Measurements from ENCODE around the gene PEG3.

Gene PEG3

DNA sequence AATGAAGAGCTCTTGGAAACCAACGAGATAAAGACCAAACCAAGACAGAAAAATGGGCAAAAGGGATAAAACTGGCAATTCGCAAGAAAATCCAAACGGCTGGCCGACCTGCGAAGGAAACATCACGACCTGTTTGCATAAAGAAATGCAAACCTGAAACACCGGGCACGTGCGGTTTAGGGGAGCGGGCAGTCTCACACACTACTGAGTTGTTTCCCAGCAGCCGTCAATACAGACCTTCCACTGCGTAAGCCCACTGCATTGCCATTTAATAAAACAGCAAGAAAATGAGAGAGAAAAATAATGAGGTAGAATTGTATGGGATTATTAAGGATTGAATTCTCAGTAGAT lies 642 bp upstream of the PEG3 start:
- DNase-seq, result no peak
- in situ Hi-C loops (cut with MboI; ENCODE audit: low pct_unique_long_range_greater_than_20kb, low sequenced_read_pairs), result no loop called here

DNA sequence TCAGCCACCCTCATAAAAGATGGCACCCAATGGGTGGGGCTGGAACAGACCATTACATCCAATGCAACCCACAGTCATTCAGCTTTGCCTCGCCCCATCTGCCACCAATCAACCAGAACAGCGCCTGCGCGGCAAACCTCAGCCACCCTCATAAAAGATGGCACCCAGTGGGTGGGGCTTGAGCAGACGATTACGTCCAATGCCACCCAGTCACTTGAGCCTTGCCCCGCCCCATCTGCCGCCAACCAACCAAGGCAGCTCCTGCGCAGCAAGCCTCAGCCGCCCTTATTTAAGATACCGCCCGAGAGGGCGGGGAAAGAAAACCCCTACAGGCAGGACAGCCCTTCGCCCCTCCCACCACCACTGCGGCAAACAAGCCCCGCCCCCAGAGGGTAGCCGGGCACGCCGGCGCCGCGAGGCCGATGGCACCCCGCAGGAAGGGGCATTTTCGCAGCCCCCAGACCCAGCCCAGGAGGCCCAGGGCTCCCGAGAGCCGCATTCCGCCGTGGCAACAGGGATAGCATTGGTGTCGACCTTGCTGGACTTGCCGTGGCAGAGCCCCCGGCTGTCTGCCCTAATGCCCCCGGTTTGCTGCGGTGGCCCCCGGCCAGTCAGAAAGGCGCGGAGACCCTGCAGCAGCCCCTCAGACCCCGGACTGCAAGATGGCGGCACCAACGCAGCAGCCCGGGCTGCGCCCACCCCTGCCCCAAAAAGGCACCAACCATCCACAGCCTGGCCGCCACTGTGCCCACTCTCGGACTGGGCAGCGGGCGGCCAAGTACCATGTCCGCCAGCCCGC lies 675 bp downstream of the PEG3 start:
- DNase-seq, result no peak
- in situ Hi-C loops (cut with MboI; ENCODE audit: low pct_unique_long_range_greater_than_20kb, low sequenced_read_pairs), result no loop called here

DNA sequence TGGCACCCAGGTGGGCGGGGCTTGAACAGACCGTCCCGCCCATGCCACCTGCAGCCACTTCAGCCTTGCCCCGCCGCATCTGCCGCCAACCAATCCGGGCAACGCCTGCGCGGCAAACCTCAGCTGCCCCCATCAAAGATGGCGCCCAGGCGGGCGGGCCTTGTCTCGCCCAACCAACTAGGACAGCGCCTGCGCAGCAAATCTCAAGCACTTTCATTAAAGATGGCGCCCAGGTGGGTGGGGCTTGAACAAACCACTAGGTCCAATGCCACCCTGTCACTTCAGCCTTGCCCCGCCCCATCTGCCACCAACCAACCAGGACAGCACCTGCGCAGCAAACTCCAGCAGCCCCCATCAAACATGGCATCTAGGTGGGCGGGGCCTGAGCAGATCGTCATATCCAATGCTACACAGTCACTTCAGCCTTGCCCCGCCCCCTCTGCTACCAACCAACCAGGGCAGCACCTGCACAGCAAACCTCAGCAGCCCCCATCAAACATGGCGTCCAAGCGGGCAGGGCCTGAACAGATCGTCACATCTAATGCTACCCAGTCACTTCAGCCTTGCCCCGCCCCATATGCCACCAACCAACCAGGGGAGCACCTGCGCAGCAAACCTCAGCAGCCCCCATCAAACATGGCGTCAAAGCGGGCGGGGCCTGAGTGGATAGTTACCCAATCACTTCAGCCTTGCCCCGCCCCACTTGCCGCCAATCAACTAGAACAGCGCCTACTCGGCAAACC lies 1.4 kb downstream of the PEG3 start:
- in situ Hi-C loops (cut with MboI; ENCODE audit: low pct_unique_long_range_greater_than_20kb, low sequenced_read_pairs), result no loop called here
- no peak for DNase-seq

DNA sequence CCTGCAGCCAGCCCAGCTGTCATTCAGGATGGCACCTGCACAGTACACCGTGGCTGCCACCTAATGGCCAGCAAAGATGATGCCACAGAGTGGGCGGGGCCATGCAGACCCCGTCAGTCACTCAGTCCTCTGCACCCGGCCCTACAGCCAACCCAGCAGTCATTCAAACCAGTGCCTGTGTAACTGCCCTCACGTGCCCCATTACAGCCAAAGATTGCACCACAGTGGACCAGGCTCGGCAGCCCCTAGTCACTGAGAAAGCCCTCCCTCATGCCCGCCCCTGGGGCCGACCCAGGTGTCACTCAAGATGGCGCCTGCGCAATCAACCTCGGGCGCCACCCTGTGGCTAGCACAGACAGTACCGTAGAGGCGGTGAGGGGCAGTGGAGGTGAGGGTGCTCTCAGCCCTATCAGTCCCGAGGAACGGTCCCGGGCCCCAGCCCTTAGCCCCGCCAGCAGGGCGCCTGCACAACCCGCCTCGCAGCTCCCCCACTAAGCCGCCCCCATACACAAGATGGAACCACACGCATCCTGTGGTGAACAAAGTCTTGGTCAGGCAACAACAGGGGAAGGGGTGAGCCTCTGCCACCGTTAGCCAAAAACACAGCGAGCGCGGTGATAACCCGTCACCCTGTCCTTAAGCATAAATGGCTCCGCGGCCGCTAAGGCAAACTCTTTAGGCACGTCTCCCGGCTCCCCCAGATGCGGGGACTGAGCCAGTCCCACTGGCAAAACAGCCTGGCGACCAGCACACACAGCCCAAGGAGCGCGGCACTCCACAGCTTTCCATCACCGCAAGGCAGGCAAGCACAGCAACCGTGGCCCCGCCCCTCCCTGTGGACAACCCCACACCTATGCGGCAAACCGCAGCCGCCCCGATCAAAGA lies 2.3 kb downstream of the PEG3 start:
- in situ Hi-C loops (cut with MboI; ENCODE audit: low pct_unique_long_range_greater_than_20kb, low sequenced_read_pairs), result no loop called here
- DNase-seq, result no peak

GRCh38 chr19:56837492-56838023 lies 3.0 kb downstream of the PEG3 start:
- in situ Hi-C loops (cut with MboI; ENCODE audit: low pct_unique_long_range_greater_than_20kb, low sequenced_read_pairs), result no loop called here
- no peak for DNase-seq

GRCh38 chr19:56837004-56837403 lies 3.5 kb downstream of the PEG3 start:
- in situ Hi-C loops (cut with MboI; ENCODE audit: low pct_unique_long_range_greater_than_20kb, low sequenced_read_pairs), result no loop called here
- DNase-seq, result no peak

DNA sequence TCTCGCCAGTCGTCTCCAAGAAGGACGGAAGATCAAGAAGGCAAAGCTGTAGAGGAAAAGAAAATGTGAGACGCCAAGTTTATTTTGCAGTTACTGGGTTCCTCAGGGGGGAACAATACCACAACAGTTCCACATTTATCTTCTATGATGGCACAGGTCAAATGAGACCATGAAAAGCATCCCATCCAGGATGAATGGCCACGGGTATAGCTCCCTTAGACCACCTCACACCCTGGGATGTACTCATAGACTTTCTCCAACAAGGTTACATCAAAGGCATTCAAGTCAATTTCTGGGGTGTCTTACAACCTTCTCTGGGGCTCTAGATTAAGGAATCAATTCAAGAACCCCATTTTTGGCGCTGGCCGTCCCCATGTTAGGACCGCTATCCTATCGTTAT lies 4.5 kb downstream of the PEG3 start:
- in situ Hi-C loops (cut with MboI; ENCODE audit: low pct_unique_long_range_greater_than_20kb, low sequenced_read_pairs), result no loop called here
- no peak for DNase-seq

DNA sequence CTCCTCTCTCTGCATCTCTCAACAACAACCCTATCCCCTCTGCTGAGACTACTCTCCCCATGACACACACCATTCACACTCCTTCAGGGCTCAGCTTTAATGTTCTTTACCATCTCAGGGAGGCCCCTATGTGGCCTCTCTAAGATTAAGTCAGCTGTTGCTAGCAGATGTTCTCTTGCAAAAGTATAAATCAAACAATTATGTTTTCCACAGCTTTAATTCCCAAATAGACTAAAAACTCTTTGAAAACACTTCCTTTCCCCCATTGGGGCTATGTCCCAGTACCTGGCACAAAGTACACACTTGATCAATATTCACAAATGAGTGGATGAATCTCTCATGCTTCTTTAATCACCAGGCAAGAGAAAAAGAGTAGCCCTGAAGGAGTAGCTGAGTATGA lies 5.1 kb downstream of the PEG3 start:
- in situ Hi-C loops (cut with MboI; ENCODE audit: low pct_unique_long_range_greater_than_20kb, low sequenced_read_pairs), result no loop called here
- no peak for DNase-seq

- DNase-seq, result no peak
- in situ Hi-C loops (cut with MboI; ENCODE audit: low pct_unique_long_range_greater_than_20kb, low sequenced_read_pairs), result no loop called here
Measured at GRCh38 chr19:56834564-56835375, 5.8 kb downstream of the PEG3 start.

DNA sequence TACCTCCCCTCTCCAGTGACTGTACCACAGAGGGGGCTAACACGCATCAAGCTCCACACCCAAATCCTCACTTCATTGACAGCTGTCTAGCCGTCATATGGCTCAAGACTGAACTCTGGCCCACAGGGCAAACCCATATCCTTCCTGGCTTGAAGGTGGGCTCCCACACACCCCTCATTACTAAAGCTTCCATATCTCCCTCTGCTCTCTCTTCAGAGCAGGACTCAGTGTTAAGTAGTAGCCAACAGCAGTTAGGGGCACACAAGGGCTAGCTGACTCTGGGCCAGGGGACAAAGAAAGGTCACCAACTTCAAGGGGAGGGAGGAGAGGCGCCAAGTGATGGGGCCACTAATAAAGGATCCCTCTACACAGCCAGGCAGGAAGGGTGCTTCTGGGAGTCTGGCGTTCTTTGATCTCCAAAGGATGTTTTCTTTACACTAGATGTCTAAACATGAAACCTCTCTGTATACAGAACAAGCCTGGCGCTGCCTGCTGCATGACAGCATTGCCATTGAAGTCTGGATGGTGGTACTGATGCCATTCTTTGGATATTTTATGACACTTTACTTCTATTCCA lies 8.1 kb downstream of the PEG3 start:
- in situ Hi-C loops (cut with MboI; ENCODE audit: low pct_unique_long_range_greater_than_20kb, low sequenced_read_pairs), result no loop called here
- DNase-seq, result no peak

GRCh38 chr19:56831255-56831654 lies 9.3 kb downstream of the PEG3 start:
- in situ Hi-C loops (cut with MboI; ENCODE audit: low pct_unique_long_range_greater_than_20kb, low sequenced_read_pairs), result no loop called here
- no peak for DNase-seq

DNA sequence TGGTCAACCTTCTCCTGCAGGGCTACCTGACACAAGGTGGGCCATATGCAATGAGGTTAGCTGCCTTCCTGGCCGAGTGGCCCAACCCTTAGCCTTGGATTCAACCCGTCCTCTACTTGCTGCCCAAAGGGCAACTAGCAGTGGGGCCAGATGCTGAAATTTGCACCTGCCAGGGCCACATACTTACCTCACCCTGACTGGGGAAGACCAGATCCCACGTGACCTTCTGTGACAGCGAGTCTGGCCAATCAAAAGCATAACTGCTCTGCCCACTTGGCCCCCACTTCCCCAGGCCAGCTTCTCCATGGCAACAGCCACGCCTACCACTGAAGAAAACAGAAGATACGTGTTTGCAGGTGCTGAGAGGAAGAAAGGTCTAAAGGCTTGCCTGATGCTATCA lies 10.9 kb downstream of the PEG3 start:
- no peak for DNase-seq
- in situ Hi-C loops (cut with MboI; ENCODE audit: low pct_unique_long_range_greater_than_20kb, low sequenced_read_pairs), result no loop called here

DNA sequence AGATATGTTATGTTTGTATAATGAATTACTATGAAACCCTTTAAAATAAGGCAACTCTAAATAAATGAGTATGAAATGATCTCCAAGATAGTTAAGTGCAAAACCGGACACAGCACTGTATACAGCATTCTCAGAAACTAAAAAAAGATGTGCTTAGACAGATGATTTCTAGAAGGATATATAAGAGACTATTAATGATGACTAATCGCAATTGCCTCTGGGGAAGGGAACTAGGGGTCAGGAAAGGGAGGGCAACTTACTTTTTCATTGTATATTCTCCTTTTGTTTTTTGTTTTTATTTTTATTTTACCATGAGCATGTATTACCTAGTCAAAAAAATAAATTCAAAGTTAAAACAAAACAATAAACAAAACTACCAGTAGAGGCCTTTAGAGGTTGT lies 12.8 kb downstream of the PEG3 start:
- DNase-seq, result no peak
- in situ Hi-C loops (cut with MboI; ENCODE audit: low pct_unique_long_range_greater_than_20kb, low sequenced_read_pairs), result no loop called here

- no peak for DNase-seq
- in situ Hi-C loops (cut with MboI; ENCODE audit: low pct_unique_long_range_greater_than_20kb, low sequenced_read_pairs), result no loop called here
Measured at GRCh38 chr19:56823956-56824355, 16.6 kb downstream of the PEG3 start.

GRCh38 chr19:56823417-56823816 lies 17.1 kb downstream of the PEG3 start:
- in situ Hi-C loops (cut with MboI; ENCODE audit: low pct_unique_long_range_greater_than_20kb, low sequenced_read_pairs), result no loop called here
- DNase-seq, result no peak

GRCh38 chr19:56822755-56823154 lies 17.8 kb downstream of the PEG3 start:
- in situ Hi-C loops (cut with MboI; ENCODE audit: low pct_unique_long_range_greater_than_20kb, low sequenced_read_pairs), result no loop called here
- no peak for DNase-seq

DNA sequence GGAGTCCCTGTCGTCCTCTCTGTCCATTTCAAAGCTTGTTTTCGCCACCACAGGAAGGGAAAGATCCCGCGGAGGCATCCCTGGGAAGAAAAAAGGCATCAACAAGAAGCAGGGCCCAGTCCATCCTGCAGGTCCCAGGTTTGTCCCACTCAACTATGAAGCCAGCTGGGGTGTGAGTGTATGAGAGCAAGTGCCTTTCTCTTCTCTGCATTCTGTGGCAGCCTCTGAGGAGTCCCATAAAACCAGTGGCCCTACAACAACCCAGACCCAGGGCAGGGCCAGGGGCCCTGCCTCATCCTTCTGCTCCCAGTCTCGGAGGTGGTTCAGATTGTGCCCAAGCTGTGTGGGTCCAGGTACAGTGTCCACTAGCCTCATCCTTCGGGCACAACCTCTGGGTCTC lies 18.9 kb downstream of the PEG3 start:
- in situ Hi-C loops (cut with MboI; ENCODE audit: low pct_unique_long_range_greater_than_20kb, low sequenced_read_pairs), result no loop called here
- DNase-seq, result no peak

DNA sequence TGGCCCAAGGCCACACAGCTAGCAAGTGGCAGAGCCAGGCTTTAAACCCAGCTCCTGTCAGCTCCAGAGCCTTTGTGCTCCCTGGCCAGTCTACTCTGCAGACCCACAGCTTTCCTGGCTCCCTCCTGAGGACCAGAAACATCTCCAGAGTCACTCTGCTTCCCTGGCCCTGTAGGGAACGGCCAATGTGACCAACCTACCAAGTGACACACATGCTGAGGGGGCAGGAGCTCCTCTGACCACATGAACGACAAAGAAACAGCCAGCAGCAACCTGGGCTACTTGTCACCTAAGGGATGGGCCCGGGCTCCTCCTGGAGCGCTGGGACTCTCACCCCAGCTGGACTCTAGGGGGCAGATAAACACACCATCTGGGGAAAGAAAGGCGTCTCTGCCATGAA lies 19.3 kb downstream of the PEG3 start:
- in situ Hi-C loops (cut with MboI; ENCODE audit: low pct_unique_long_range_greater_than_20kb, low sequenced_read_pairs), result no loop called here
- no peak for DNase-seq

- in situ Hi-C loops (cut with MboI; ENCODE audit: low pct_unique_long_range_greater_than_20kb, low sequenced_read_pairs), result no loop called here
- no peak for DNase-seq
Measured at GRCh38 chr19:56819166-56819565, 21.4 kb downstream of the PEG3 start.

Data from KBM-7 (cell line).